Activated naive CD4-positive, alpha-beta T cell treated with anti-CD3 and anti-CD28 coated beads, Interleukin-2, amount 50 U/mL, for 16 hours (primary cell): ENCODE data around the gene NOTCH2NLA.
"Not testable (repeated sequence)": the region's sequence is repeated elsewhere in the genome, so short reads cannot be mapped to it uniquely, and the experiment has no call there.

Experiments used
- DNase-seq: peaks from one replicate; pipeline ENCODE4 v3.0.0-alpha.2; 2020

The NOTCH2NLA gene

GRCh38 chr1:146228710-146229477, at the start of gene NOTCH2NLA:
TSS of gene NOTCH2NLA (minus strand) at chr1:146229021. CDS start at chr1:146189337, 39,684 bp downstream.
- DNase-seq = peak; percentile 29

- not testable (repeated sequence) for DNase-seq
These were observed 49.5 kb upstream of the NOTCH2NLA start for GRCh38 chr1:146278346-146278745.

GRCh38 chr1:146277087-146277486, 48.3 kb upstream of the NOTCH2NLA start:
- DNase-seq = not testable (repeated sequence)

GRCh38 chr1:146274083-146274482, 45.3 kb upstream of the NOTCH2NLA start:
- not testable (repeated sequence) for DNase-seq

- not testable (repeated sequence) for DNase-seq
These were observed 44.4 kb upstream of the NOTCH2NLA start for GRCh38 chr1:146273194-146273593.

GRCh38 chr1:146272734-146273133, 43.9 kb upstream of the NOTCH2NLA start:
- DNase-seq = not testable (repeated sequence)

GRCh38 chr1:146271977-146272376, 43.2 kb upstream of the NOTCH2NLA start:
- DNase-seq = not testable (repeated sequence)

GRCh38 chr1:146270129-146270528, 41.3 kb upstream of the NOTCH2NLA start:
- DNase-seq = not testable (repeated sequence)

GRCh38 chr1:146266179-146266748, 37.4 kb upstream of the NOTCH2NLA start:
- not testable (repeated sequence) for DNase-seq

- not testable (repeated sequence) for DNase-seq
These were observed 35.9 kb upstream of the NOTCH2NLA start for GRCh38 chr1:146264761-146265160.

GRCh38 chr1:146260006-146260730, 31.3 kb upstream of the NOTCH2NLA start:
- not testable (repeated sequence) for DNase-seq

GRCh38 chr1:146257992-146258552, 29.3 kb upstream of the NOTCH2NLA start:
- DNase-seq = not testable (repeated sequence)

GRCh38 chr1:146254569-146255197, 25.9 kb upstream of the NOTCH2NLA start:
- not testable (repeated sequence) for DNase-seq

GRCh38 chr1:146253249-146253855, 24.5 kb upstream of the NOTCH2NLA start:
- not testable (repeated sequence) for DNase-seq

GRCh38 chr1:146251523-146251922, 22.7 kb upstream of the NOTCH2NLA start:
- DNase-seq = not testable (repeated sequence)

GRCh38 chr1:146248643-146249042, 19.8 kb upstream of the NOTCH2NLA start:
- not testable (repeated sequence) for DNase-seq

GRCh38 chr1:146236626-146237025, 7.8 kb upstream of the NOTCH2NLA start:
- not testable (repeated sequence) for DNase-seq

GRCh38 chr1:146236026-146236601, 7.3 kb upstream of the NOTCH2NLA start:
- DNase-seq = not testable (repeated sequence)

GRCh38 chr1:146228144-146228682, 608 bp downstream of the NOTCH2NLA start:
- peak; percentile 7 for DNase-seq

- DNase-seq = not testable (repeated sequence)
These were observed 54.3 kb downstream of the NOTCH2NLA start for GRCh38 chr1:146174531-146174930.

- DNase-seq = not testable (repeated sequence)
These were observed 61.1 kb downstream of the NOTCH2NLA start for GRCh38 chr1:146167740-146168139.
